ENCODE data around the gene EMILIN1. TPM values are rescaled to one million over a fixed set of nuclear protein-coding genes. Genes with fewer than 3 reads are reported as not detected.

EMILIN1 gene
- total RNA-seq, 1 donor from 2014 or later: 1.1 TPM

GRCh38 chr2:27123302-27124150, 45.1 kb downstream of the EMILIN1 start, which contains the start of gene ABHD1:
TSS of gene ABHD1 (plus strand) at chr2:27123815. CDS start at chr2:27123949, 134 bp downstream.
- H3K27ac Mint-ChIP-seq: peak within 1 kb of the TSS; percentile 58
- H3K4me3 Mint-ChIP-seq (ENCODE audit: low read depth): peak within 1 kb of the TSS; percentile 82
- DNase-seq (ENCODE audit: low spot score, unreplicated experiment): peak; percentile 33
- peaks cover 64% of the 10 kb centered on the region for H3K27me3 Mint-ChIP-seq
- no peaks in the 10 kb centered on the region for H3K9me3 Mint-ChIP-seq (ENCODE audit: low read depth)
- H3K36me3 Mint-ChIP-seq (ENCODE audit: insufficient read depth): no peaks in the 10 kb centered on the region
- H3K4me1 Mint-ChIP-seq (ENCODE audit: low read depth): peaks cover 10% of the 10 kb centered on the region
- no peak for TF ChIP-seq CTCF (IDR thresholded peaks at IDR 0.05; ENCODE audit: unreplicated experiment)

GRCh38 chr2:27125104-27125503, 46.7 kb downstream of the EMILIN1 start:
- Mint-ChIP-seq H3K36me3 (ENCODE audit: insufficient read depth) (no peaks in the 10 kb centered on the region), H3K4me1 (ENCODE audit: low read depth) (peaks cover 7% of the 10 kb centered on the region), H3K9me3 (ENCODE audit: low read depth) (no peaks in the 10 kb centered on the region), H3K27ac (no peak overlapping the region), H3K4me3 (ENCODE audit: low read depth) (no peak overlapping the region), H3K27me3 (peaks cover 51% of the 10 kb centered on the region)
- no peak for TF ChIP-seq CTCF (IDR thresholded peaks at IDR 0.05; ENCODE audit: unreplicated experiment)
- no peak for DNase-seq (ENCODE audit: low spot score, unreplicated experiment)

- TF ChIP-seq CTCF (IDR thresholded peaks at IDR 0.05; ENCODE audit: unreplicated experiment): no peak
- H3K9me3 Mint-ChIP-seq (ENCODE audit: low read depth): no peaks in the 10 kb centered on the region
- peaks cover 43% of the 10 kb centered on the region for H3K27me3 Mint-ChIP-seq
- H3K4me3 Mint-ChIP-seq (ENCODE audit: low read depth): no peak overlapping the region
- H3K27ac Mint-ChIP-seq: no peak overlapping the region
- peaks cover 3% of the 10 kb centered on the region for H3K36me3 Mint-ChIP-seq (ENCODE audit: insufficient read depth)
- H3K4me1 Mint-ChIP-seq (ENCODE audit: low read depth): peaks cover 7% of the 10 kb centered on the region
- no peak for DNase-seq (ENCODE audit: low spot score, unreplicated experiment)
These were observed 47.9 kb downstream of the EMILIN1 start for GRCh38 chr2:27126252-27126710.

- H3K4me3 Mint-ChIP-seq (ENCODE audit: low read depth): no peak overlapping the region
- peaks cover 9% of the 10 kb centered on the region for H3K4me1 Mint-ChIP-seq (ENCODE audit: low read depth)
- DNase-seq (ENCODE audit: low spot score, unreplicated experiment): no peak
- H3K27ac Mint-ChIP-seq: no peak overlapping the region
- no peak for TF ChIP-seq CTCF (IDR thresholded peaks at IDR 0.05; ENCODE audit: unreplicated experiment)
- H3K9me3 Mint-ChIP-seq (ENCODE audit: low read depth): no peaks in the 10 kb centered on the region
- peaks cover 3% of the 10 kb centered on the region for H3K36me3 Mint-ChIP-seq (ENCODE audit: insufficient read depth)
- peaks cover 25% of the 10 kb centered on the region for H3K27me3 Mint-ChIP-seq
These were observed 49.7 kb downstream of the EMILIN1 start for GRCh38 chr2:27127883-27128667.
